HepG2 (cell line): ENCODE data around the gene RAC3. TPM values are rescaled to one million over a fixed set of nuclear protein-coding genes. Genes with fewer than 3 reads are reported as not detected.

ENCODE experiments used
- BORCS8-MEF2B ChIP-seq: sonication (generic); formaldehyde crosslinking; IDR thresholded peaks from 2 replicates; pipeline ENCODE4 v1.8.0; 2022; ENCODE audit warnings: mild to moderate bottlenecking, missing genetic modification reagents
- DR1 ChIP-seq: sonication (generic); formaldehyde crosslinking; IDR thresholded peaks from 2 replicates; pipeline ENCODE4 v1.8.0; 2021; ENCODE audit warnings: mild to moderate bottlenecking, missing genetic modification reagents, inconsistent platforms
- DRAP1 ChIP-seq: IDR thresholded peaks from 2 replicates; pipeline ENCODE4 v1.6.1; 2016; ENCODE audit warnings: missing genetic modification reagents, missing compliant biosample characterization
- ESRRA ChIP-seq: sonication (generic); formaldehyde crosslinking; IDR thresholded peaks from 2 replicates; pipeline ENCODE4 v1.5.1; 2020; ENCODE audit warnings: mild to moderate bottlenecking, low read depth, missing genetic modification reagents
- GLI4 ChIP-seq: sonication (generic); formaldehyde crosslinking; IDR thresholded peaks from 2 replicates; pipeline ENCODE4 v1.5.1; 2020; ENCODE audit warnings: missing genetic modification reagents, mild to moderate bottlenecking, moderate library complexity, borderline replicate concordance
- HDAC1 ChIP-seq: sonication (generic); formaldehyde crosslinking; IDR thresholded peaks from 2 replicates; pipeline ENCODE4 v1.5.1; 2020; ENCODE audit warnings: mild to moderate bottlenecking, missing genetic modification reagents
- HNF1A ChIP-seq, 2 experiments: sonication (generic) in 1 of 2; formaldehyde crosslinking in 1 of 2; IDR thresholded peaks; 2 replicates each; pipeline versions ENCODE4 v1.4.0 to v1.6.1; 2016 to 2020; ENCODE audit warnings: borderline replicate concordance in 1 of 2, low read depth in 1 of 2, mild to moderate bottlenecking in 1 of 2, missing genetic modification reagents in 1 of 2
- HNRNPL ChIP-seq: fragments of 200-400 bp; formaldehyde crosslinking; IDR thresholded peaks from 2 replicates; pipeline ENCODE4 v1.6.1; 2017; ENCODE audit warnings: mild to moderate bottlenecking, low read depth, low read length
- HOXD1 ChIP-seq: sonication (generic); formaldehyde crosslinking; IDR thresholded peaks from 2 replicates; pipeline ENCODE4 v1.5.0; 2020; ENCODE audit warnings: missing genetic modification reagents
- KDM5A ChIP-seq: fragments of 200-600 bp; sonication (generic); IDR thresholded peaks from 2 replicates; pipeline ENCODE4 v1.7.0; 2018; ENCODE audit warnings: antibody characterized with exemption, mild to moderate bottlenecking, low read length, borderline replicate concordance
- KLF12 ChIP-seq: sonication (generic); formaldehyde crosslinking; IDR thresholded peaks from 2 replicates; pipeline ENCODE4 v1.4.0; 2020; ENCODE audit warnings: missing genetic modification reagents, borderline replicate concordance
- KLF15 ChIP-seq: sonication (generic); formaldehyde crosslinking; IDR thresholded peaks from 2 replicates; pipeline ENCODE4 v1.8.1; 2023; ENCODE audit warnings: borderline replicate concordance, mild to moderate bottlenecking, inconsistent platforms, missing genetic modification reagents, mixed read lengths
- KMT2A ChIP-seq: sonication (generic); formaldehyde crosslinking; IDR thresholded peaks from 2 replicates; pipeline ENCODE4 v1.4.0; 2020; ENCODE audit warnings: missing genetic modification reagents
- MXD4 ChIP-seq: IDR thresholded peaks from 2 replicates; pipeline ENCODE4 v1.6.1; 2016; ENCODE audit warnings: mild to moderate bottlenecking, missing biosample characterization, missing genetic modification reagents
- NR0B2 ChIP-seq: sonication (generic); formaldehyde crosslinking; IDR thresholded peaks from 2 replicates; pipeline ENCODE4 v1.4.0; 2020; ENCODE audit warnings: mild to moderate bottlenecking, missing genetic modification reagents
- PATZ1 ChIP-seq: sonication (generic); formaldehyde crosslinking; IDR thresholded peaks from 2 replicates; pipeline ENCODE4 v1.4.0; 2020; ENCODE audit warnings: missing genetic modification reagents
- RFXANK ChIP-seq: IDR thresholded peaks from 2 replicates; pipeline ENCODE4 v1.6.1; 2016
- SP2 ChIP-seq: sonication (generic); formaldehyde crosslinking; IDR thresholded peaks from 2 replicates; pipeline ENCODE4 v1.5.1; 2020; ENCODE audit warnings: mild to moderate bottlenecking, missing genetic modification reagents
- TCF12 ChIP-seq, 2 experiments: fragments of 450-650 bp in 1 of 2; sonication (generic) in 1 of 2; formaldehyde crosslinking in 1 of 2; IDR thresholded peaks; 2 replicates each; pipeline versions ENCODE4 v1.6.1 to v1.8.0; 2017 to 2022; ENCODE audit warnings: antibody characterized with exemption in 1 of 2, mild to moderate bottlenecking in 1 of 2, missing genetic modification reagents in 1 of 2, moderate library complexity in 1 of 2
- ZMAT3 ChIP-seq: sonication (generic); formaldehyde crosslinking; conservative IDR thresholded peaks from 2 replicates; pipeline ENCODE4 v1.7.0; 2021; ENCODE audit warnings: missing genetic modification reagents
- ZSCAN31 ChIP-seq: sonication (generic); formaldehyde crosslinking; IDR thresholded peaks from 2 replicates; pipeline ENCODE4 v1.5.0; 2020; ENCODE audit warnings: low read depth, mild to moderate bottlenecking, missing genetic modification reagents
- polyA plus RNA-seq, 8 experiments: library from polyadenylated mRNA; depleted of rRNA in 3 of 8; stranded (reverse) in 7 of 8; unstranded in 1 of 8; fragments of >200 nt; fragmentation: Illumina TruSeq in 4 of 8; extraction: Trizol in 4 of 8; gene quantifications; 2 replicates each; pipeline versions ENCODE4 v1.2.1 to v1.2.3, GENCODE V29; 2011 to 2016; ENCODE audit warnings: low read depth in 4 of 8, missing spikeins in 1 of 8, mixed read lengths in 1 of 8; ENCODE audit not compliant: insufficient read depth in 1 of 8
- total RNA-seq, 5 experiments: library from RNA; depleted of rRNA; stranded (reverse); fragments of >200 nt; fragmentation: Illumina TruSeq; extraction: Trizol; gene quantifications; 2 replicates each; pipeline ENCODE4 v1.2.3, GENCODE V29; 2016; ENCODE audit warnings: low read depth in 1 of 5

The RAC3 gene
- total and polyA plus RNA-seq, 2 of the 13 experiments (the other 11 are each of a cell fraction or from before 2014, with no cell fraction given), result 10.5 to 21.3 TPM

- TF ChIP-seq PATZ1 (CRISPR knock-in tag) (peak; percentile 69), BORCS8-MEF2B (peak; percentile 3; the same call in 1 of the 2 replicates), HOXD1 (CRISPR knock-in tag) (no peak), MXD4 (CRISPR knock-in tag) (peak; percentile 3; the same call in 1 of the 2 replicates), ESRRA (CRISPR knock-in tag) (no peak), HNRNPL (0 out of 2 replicates have a peak, but pooled peaks have one; percentile 35), DR1 (CRISPR knock-in tag) (peak; percentile 65; the same call in 1 of the 2 replicates), NR0B2 (CRISPR knock-in tag) (peak; percentile 64; the same call in 1 of the 2 replicates), ZMAT3 (CRISPR knock-in tag) (0 out of 2 replicates have a peak, but pooled peaks have one; percentile 26), HNF1A (IDR thresholded peaks at IDR 0.05; ENCODE audit: low read depth) (no peak), HNF1A (CRISPR knock-in tag; IDR thresholded peaks at IDR 0.05; ENCODE audit: borderline replicate concordance) (peak; percentile 25; the same call in 1 of the 2 replicates), ZSCAN31 (CRISPR knock-in tag) (peak; percentile 43; the same call in 1 of the 2 replicates), KLF15 (CRISPR knock-in tag) (no peak), KMT2A (peak; percentile 39), GLI4 (no peak), TCF12 (IDR thresholded peaks at IDR 0.05) (no peak), TCF12 (CRISPR knock-in tag; IDR thresholded peaks at IDR 0.05) (no peak), KLF12 (CRISPR knock-in tag) (peak; percentile 78; the same call in 1 of the 2 replicates), SP2 (peak; percentile 73), HDAC1 (CRISPR knock-in tag) (peak; percentile 73; the same call in 1 of the 2 replicates), DRAP1 (CRISPR knock-in tag) (peak; percentile 67; the same call in 1 of the 2 replicates), RFXANK (CRISPR knock-in tag) (0 out of 2 replicates have a peak, but pooled peaks have one; percentile 38), KDM5A (peak; percentile 62)
These were observed 20.5 kb downstream of the RAC3 start, which contains the start of the genes GPS1 and RFNG (continued) for GRCh38 chr17:82051776-82052637.
